Measurements from ENCODE around the gene GABRR2. TPM values are rescaled to one million over a fixed set of nuclear protein-coding genes. Genes with fewer than 3 reads are reported as not detected.

The GABRR2 gene
- total and polyA plus RNA-seq, 4 donors: 0.10 to 1.7 (median 0.35) TPM

DNA sequence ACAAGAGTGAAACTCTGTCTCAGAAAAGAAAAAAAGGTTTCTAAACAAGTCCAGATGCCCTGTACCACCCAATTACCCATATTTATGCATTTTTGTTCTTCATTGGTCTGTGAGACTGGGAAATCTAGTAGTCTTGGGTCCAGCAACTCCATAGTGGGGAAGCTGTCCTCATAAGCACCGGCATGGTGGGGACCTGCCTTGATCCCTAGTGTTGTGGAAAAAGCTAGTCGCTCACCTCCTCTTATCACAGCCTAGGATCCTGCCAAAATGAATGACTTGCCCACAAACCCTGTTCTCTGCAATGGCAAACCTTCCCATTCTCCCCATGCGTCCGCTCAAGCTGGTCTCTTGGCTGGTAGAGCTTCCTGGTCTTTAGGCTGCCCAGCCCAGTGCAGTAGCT, 59.7 kb downstream of the GABRR2 start:
- no peak for DNase-seq (ENCODE audit: low spot score)
- H3K4me1 ChIP-seq (ENCODE audit: control insufficient read depth in 4 of 4, insufficient read depth in 4 of 4, low read length in 3 of 4): no peaks in the 10 kb centered on the region
- no peaks in the 10 kb centered on the region for H3K9me3 ChIP-seq (ENCODE audit: control insufficient read depth in 4 of 4, low read length in 3 of 4)
- WGBS: 96% methylated on average over 4 of the region's 4 CpGs
- TF ChIP-seq ZBTB33 (IDR thresholded peaks at IDR 0.05) (no peak), FOXA2 (IDR thresholded peaks at IDR 0.05) (no peak), HNF4G (IDR thresholded peaks at IDR 0.05) (no peak), EGR1 (IDR thresholded peaks at IDR 0.05; ENCODE audit: low read depth in 2 of 2) (no peak), NR2F2 (IDR thresholded peaks at IDR 0.05) (no peak), ATF3 (IDR thresholded peaks at IDR 0.05) (no peak), SP1 (IDR thresholded peaks at IDR 0.05) (no peak), TAF1 (conservative IDR thresholded peaks at IDR 0.05) (no peak), GABPA (IDR thresholded peaks at IDR 0.05 in 1 of 2, conservative IDR thresholded peaks at IDR 0.05 in 1 of 2) (no peak), FOXA1 (IDR thresholded peaks at IDR 0.05) (no peak)
- TF ChIP-seq, protein P1, sequence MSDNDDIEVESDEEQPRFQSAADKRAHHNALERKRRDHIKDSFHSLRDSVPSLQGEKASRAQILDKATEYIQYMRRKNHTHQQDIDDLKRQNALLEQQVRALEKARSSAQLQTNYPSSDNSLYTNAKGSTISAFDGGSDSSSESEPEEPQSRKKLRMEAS (IDR thresholded peaks at IDR 0.05): no peak
- TF ChIP-seq, protein P2, sequence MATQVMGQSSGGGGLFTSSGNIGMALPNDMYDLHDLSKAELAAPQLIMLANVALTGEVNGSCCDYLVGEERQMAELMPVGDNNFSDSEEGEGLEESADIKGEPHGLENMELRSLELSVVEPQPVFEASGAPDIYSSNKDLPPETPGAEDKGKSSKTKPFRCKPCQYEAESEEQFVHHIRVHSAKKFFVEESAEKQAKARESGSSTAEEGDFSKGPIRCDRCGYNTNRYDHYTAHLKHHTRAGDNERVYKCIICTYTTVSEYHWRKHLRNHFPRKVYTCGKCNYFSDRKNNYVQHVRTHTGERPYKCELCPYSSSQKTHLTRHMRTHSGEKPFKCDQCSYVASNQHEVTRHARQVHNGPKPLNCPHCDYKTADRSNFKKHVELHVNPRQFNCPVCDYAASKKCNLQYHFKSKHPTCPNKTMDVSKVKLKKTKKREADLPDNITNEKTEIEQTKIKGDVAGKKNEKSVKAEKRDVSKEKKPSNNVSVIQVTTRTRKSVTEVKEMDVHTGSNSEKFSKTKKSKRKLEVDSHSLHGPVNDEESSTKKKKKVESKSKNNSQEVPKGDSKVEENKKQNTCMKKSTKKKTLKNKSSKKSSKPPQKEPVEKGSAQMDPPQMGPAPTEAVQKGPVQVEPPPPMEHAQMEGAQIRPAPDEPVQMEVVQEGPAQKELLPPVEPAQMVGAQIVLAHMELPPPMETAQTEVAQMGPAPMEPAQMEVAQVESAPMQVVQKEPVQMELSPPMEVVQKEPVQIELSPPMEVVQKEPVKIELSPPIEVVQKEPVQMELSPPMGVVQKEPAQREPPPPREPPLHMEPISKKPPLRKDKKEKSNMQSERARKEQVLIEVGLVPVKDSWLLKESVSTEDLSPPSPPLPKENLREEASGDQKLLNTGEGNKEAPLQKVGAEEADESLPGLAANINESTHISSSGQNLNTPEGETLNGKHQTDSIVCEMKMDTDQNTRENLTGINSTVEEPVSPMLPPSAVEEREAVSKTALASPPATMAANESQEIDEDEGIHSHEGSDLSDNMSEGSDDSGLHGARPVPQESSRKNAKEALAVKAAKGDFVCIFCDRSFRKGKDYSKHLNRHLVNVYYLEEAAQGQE (IDR thresholded peaks at IDR 0.05): no peak
- no peak overlapping the region for H3K4me3 ChIP-seq (ENCODE audit: low read depth in 1 of 3, low read length in 3 of 3)
- no peak overlapping the region for H3K9ac ChIP-seq (ENCODE audit: low read depth in 1 of 2, low read length in 2 of 2)
- no peaks in the 10 kb centered on the region for H3K27me3 ChIP-seq (ENCODE audit: control insufficient read depth in 4 of 4, insufficient read depth in 4 of 4, low read length in 3 of 4)
- no peak overlapping the region for H3K27ac ChIP-seq (ENCODE audit: low read depth in 1 of 2, low read length in 2 of 2)
- H3K36me3 ChIP-seq (ENCODE audit: control insufficient read depth in 4 of 4, insufficient read depth in 3 of 4, low read depth in 1 of 4, low read length in 3 of 4): no peaks in the 10 kb centered on the region

- Histone ChIP-seq H3K27ac (ENCODE audit: low read depth in 1 of 2, low read length in 2 of 2) (no peak overlapping the region), H3K36me3 (ENCODE audit: control insufficient read depth in 4 of 4, insufficient read depth in 3 of 4, low read depth in 1 of 4, low read length in 3 of 4) (no peaks in the 10 kb centered on the region), H3K9me3 (ENCODE audit: control insufficient read depth in 4 of 4, low read length in 3 of 4) (no peaks in the 10 kb centered on the region), H3K27me3 (ENCODE audit: control insufficient read depth in 4 of 4, insufficient read depth in 4 of 4, low read length in 3 of 4) (no peaks in the 10 kb centered on the region), H3K4me1 (ENCODE audit: control insufficient read depth in 4 of 4, insufficient read depth in 4 of 4, low read length in 3 of 4) (no peaks in the 10 kb centered on the region), H3K9ac (ENCODE audit: low read depth in 1 of 2, low read length in 2 of 2) (no peak overlapping the region), H3K4me3 (ENCODE audit: low read depth in 1 of 3, low read length in 3 of 3) (no peak overlapping the region)
- TF ChIP-seq YY1 (IDR thresholded peaks at IDR 0.05) (no peak), FOXA2 (IDR thresholded peaks at IDR 0.05) (no peak), ATF3 (IDR thresholded peaks at IDR 0.05) (no peak), EGR1 (IDR thresholded peaks at IDR 0.05; ENCODE audit: low read depth in 2 of 2) (no peak), NR2F2 (IDR thresholded peaks at IDR 0.05) (no peak)
- TF ChIP-seq, protein P3, sequence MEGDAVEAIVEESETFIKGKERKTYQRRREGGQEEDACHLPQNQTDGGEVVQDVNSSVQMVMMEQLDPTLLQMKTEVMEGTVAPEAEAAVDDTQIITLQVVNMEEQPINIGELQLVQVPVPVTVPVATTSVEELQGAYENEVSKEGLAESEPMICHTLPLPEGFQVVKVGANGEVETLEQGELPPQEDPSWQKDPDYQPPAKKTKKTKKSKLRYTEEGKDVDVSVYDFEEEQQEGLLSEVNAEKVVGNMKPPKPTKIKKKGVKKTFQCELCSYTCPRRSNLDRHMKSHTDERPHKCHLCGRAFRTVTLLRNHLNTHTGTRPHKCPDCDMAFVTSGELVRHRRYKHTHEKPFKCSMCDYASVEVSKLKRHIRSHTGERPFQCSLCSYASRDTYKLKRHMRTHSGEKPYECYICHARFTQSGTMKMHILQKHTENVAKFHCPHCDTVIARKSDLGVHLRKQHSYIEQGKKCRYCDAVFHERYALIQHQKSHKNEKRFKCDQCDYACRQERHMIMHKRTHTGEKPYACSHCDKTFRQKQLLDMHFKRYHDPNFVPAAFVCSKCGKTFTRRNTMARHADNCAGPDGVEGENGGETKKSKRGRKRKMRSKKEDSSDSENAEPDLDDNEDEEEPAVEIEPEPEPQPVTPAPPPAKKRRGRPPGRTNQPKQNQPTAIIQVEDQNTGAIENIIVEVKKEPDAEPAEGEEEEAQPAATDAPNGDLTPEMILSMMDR (IDR thresholded peaks at IDR 0.05; ENCODE audit: low read depth, low read length, missing input control): no peak
- no peak for DNase-seq (ENCODE audit: low spot score)
Observed at GRCh38 chr6:89254569-89254968, 60.5 kb downstream of the GABRR2 start.
